Loucy (cell line): Measurements from ENCODE around the gene ZNF48.

Source experiments
- EZH2phosphoT487 ChIP-seq: fragments of 200-600 bp; IDR thresholded peaks from 2 replicates; pipeline ENCODE4 v1.6.1; 2018; ENCODE audit warnings: antibody characterized with exemption, mild to moderate bottlenecking, moderate library complexity, borderline replicate concordance
- TF ChIP-seq, protein P1 (sequence below): fragments of 200-600 bp; sonication (generic); conservative IDR thresholded peaks from 2 replicates; pipeline ENCODE4 v1.5.1; 2014; ENCODE audit warnings: mild to moderate bottlenecking, antibody characterized with exemption, low read length

DNA sequence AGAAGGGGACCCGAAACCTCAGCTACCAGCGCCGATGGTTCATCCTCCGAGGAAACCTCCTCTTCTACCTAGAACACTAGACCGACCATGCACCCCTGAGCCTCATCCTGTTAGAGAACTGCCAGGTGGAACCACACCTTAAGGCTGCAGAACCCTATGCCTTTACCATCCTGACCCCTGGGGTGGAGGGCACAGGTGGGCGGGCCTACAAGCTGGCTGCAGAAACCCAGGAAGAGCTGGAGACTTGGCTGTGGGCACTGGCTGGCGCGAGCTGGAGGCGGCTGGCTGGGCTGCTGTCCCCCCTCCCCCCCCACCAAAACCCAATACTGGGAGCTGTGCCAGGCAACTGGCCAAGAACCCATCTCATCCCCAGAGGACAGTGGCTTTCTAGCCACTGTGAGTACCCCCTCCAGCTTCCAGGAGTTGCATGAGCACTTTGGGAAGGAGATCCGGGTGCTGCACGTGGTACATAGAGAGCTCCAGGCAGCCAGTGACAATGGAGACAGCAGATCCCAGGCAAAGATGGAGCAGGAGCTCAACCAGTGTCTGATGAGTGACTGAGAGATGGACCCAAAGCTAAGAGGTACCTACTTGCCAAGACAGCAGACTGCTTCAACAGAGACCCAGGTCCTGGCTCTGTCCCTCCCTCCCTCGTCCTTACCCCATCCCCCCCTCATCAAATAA, 38.7 kb upstream of the ZNF48 start:
- TF ChIP-seq, protein P1, sequence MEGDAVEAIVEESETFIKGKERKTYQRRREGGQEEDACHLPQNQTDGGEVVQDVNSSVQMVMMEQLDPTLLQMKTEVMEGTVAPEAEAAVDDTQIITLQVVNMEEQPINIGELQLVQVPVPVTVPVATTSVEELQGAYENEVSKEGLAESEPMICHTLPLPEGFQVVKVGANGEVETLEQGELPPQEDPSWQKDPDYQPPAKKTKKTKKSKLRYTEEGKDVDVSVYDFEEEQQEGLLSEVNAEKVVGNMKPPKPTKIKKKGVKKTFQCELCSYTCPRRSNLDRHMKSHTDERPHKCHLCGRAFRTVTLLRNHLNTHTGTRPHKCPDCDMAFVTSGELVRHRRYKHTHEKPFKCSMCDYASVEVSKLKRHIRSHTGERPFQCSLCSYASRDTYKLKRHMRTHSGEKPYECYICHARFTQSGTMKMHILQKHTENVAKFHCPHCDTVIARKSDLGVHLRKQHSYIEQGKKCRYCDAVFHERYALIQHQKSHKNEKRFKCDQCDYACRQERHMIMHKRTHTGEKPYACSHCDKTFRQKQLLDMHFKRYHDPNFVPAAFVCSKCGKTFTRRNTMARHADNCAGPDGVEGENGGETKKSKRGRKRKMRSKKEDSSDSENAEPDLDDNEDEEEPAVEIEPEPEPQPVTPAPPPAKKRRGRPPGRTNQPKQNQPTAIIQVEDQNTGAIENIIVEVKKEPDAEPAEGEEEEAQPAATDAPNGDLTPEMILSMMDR, result no peak
- no peak for TF ChIP-seq EZH2phosphoT487
